Cardiac muscle cell (in vitro differentiated cells and primary cell): ENCODE results near the gene ZDHHC9. TPM values are rescaled to one million over a fixed set of nuclear protein-coding genes. Genes with fewer than 3 reads are reported as not detected.
A peak's percentile ranks its signal among the peaks of the same experiment; 100 is the strongest.

Experiments
- DNase-seq, 2 donors: peaks; one replicate each; pipeline versions ENCODE4 v3.0.0 to v3.0.0-alpha.2; 2010 to 2017; ENCODE audit warnings: low read depth in 1 of 2, low spot score in 1 of 2
- H3K27ac ChIP-seq: fragments of 200-600 bp; sonication (generic); 2 replicates; pipeline ENCODE4 v1.5.1; 2016
- H3K27me3 ChIP-seq: fragments of 200-600 bp; sonication (generic); 2 replicates; pipeline ENCODE4 v1.6.0; 2016; ENCODE audit warnings: control low read depth
- H3K36me3 ChIP-seq: fragments of 200-600 bp; sonication (generic); 2 replicates; pipeline ENCODE4 v1.5.1; 2016; ENCODE audit warnings: control low read depth
- H3K4me1 ChIP-seq: fragments of 200-600 bp; sonication (generic); 2 replicates; pipeline ENCODE4 v1.8.1; 2017; ENCODE audit warnings: low read depth, mild to moderate bottlenecking, mixed run types
- H3K4me3 ChIP-seq: fragments of 200-600 bp; sonication (generic); 2 replicates; pipeline ENCODE4 v1.5.1; 2016; ENCODE audit warnings: mild to moderate bottlenecking
- H3K9me3 ChIP-seq: fragments of 200-600 bp; sonication (generic); 2 replicates; pipeline ENCODE4 v1.5.1; 2017; ENCODE audit warnings: low read depth, mild to moderate bottlenecking, control low read depth
- CTCF ChIP-seq: IDR thresholded peaks from 2 replicates; pipeline ENCODE4 v1.5.1; 2012; ENCODE audit warnings: low read depth, mild to moderate bottlenecking, low read length
- polyA plus RNA-seq: library from polyadenylated mRNA; unstranded; fragments of >200 nt; fragmentation: Nextera tagmentation; extraction: Ambion mirVana; gene quantifications from 2 replicates; pipeline ENCODE4 v1.2.1, GENCODE V29; 2016
- total RNA-seq: library from RNA; depleted of rRNA; stranded (reverse); fragments of >200 nt; gene quantifications from 2 replicates; pipeline ENCODE4 v1.2.3, GENCODE V29; 2016

ZDHHC9 gene
- total and polyA plus RNA-seq, 2 experiments from 2014 or later: 9.9 to 15.5 TPM

GRCh38 chrX:129808829-129809796 lies 34.6 kb downstream of the ZDHHC9 start:
- no peak for TF ChIP-seq CTCF
- Histone ChIP-seq H3K4me1 (no peaks in the 10 kb centered on the region), H3K27me3 (no peaks in the 10 kb centered on the region), H3K36me3 (no peaks in the 10 kb centered on the region), H3K27ac (no peak overlapping the region), H3K4me3 (no peak overlapping the region), H3K9me3 (no peaks in the 10 kb centered on the region)
- peak in 1 of 2 donors; percentile 48 for DNase-seq

- no peak overlapping the region for H3K4me3 ChIP-seq
- no peaks in the 10 kb centered on the region for H3K4me1 ChIP-seq
- no peak overlapping the region for H3K27ac ChIP-seq
- TF ChIP-seq CTCF: no peak
- no peaks in the 10 kb centered on the region for H3K27me3 ChIP-seq
- no peaks in the 10 kb centered on the region for H3K9me3 ChIP-seq
- H3K36me3 ChIP-seq: no peaks in the 10 kb centered on the region
- peak in 1 of 2 donors; percentile 70 for DNase-seq
Observed at GRCh38 chrX:129808158-129808828, 35.4 kb downstream of the ZDHHC9 start.

- DNase-seq: no peak
- Histone ChIP-seq H3K27ac (no peak overlapping the region), H3K27me3 (no peaks in the 10 kb centered on the region), H3K4me1 (no peaks in the 10 kb centered on the region), H3K36me3 (no peaks in the 10 kb centered on the region), H3K9me3 (no peaks in the 10 kb centered on the region), H3K4me3 (no peak overlapping the region)
- no peak for TF ChIP-seq CTCF
Observed at GRCh38 chrX:129804806-129805205, 38.9 kb downstream of the ZDHHC9 start.

- no peak for DNase-seq
- H3K4me1 ChIP-seq: no peaks in the 10 kb centered on the region
- TF ChIP-seq CTCF: no peak
- H3K27ac ChIP-seq: no peak overlapping the region
- H3K9me3 ChIP-seq: no peaks in the 10 kb centered on the region
- H3K4me3 ChIP-seq: no peak overlapping the region
- H3K36me3 ChIP-seq: no peaks in the 10 kb centered on the region
- no peaks in the 10 kb centered on the region for H3K27me3 ChIP-seq
Observed at GRCh38 chrX:129802863-129803262, 40.8 kb downstream of the ZDHHC9 start.

GRCh38 chrX:129800186-129800585 lies 43.5 kb downstream of the ZDHHC9 start:
- Histone ChIP-seq H3K4me1 (no peaks in the 10 kb centered on the region), H3K27ac (no peak overlapping the region), H3K4me3 (no peak overlapping the region), H3K36me3 (no peaks in the 10 kb centered on the region), H3K27me3 (no peaks in the 10 kb centered on the region), H3K9me3 (no peaks in the 10 kb centered on the region)
- TF ChIP-seq CTCF: no peak
- no peak for DNase-seq
